Stimulated activated CD8-positive, alpha-beta memory T cell treated with anti-CD3 and anti-CD28 coated beads, Interleukin-7, amount 100 ng/mL, for 1 hour (primary cell): Measurements from ENCODE around the gene RAPGEF5.

ENCODE experiments used
- DNase-seq, 2 donors: peaks; one replicate each; pipeline ENCODE4 v3.0.0-alpha.2; 2020; ENCODE audit warnings: low read depth in 2 of 2

Gene RAPGEF5

DNA sequence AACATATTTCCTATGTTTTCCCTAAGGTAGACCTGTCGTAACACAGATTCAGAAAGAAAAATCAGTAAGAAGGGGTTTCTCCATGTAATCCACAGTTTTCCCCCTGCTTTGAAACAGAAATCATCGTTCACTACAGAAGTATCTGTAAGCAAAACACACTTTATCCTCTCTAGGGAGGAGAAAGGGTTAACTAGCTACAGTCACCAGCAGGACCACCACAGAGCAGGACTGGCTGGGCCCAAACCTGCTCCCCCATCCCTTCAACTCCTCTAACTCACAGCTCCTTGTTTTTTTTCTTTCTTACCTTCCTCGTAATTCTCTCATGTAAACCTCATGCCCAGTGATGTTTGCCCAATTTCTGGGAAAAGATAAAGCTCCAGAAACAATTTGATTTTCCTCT is 167.7 kb downstream of the RAPGEF5 start:
- DNase-seq: no peak

GRCh38 chr7:22187691-22188348 is 169.1 kb downstream of the RAPGEF5 start:
- no peak for DNase-seq

DNA sequence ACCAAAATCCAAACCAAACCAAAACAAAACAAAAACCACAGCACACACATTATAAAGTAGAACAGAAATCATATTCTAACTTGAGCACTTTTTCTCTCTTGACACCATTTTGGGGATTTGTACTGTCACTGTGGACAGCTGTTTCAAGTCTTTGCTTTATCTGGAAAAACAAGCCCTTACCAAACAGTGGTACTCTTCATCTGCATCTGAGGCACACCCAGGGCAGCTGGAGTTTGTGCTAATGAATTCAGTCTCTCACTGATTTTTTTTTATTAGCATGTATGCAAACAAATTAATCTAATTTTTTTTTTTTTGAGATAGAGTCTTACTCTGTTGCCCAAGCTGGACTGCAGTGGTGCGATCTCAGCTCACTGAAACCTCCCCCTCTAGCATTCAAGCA is 171.4 kb downstream of the RAPGEF5 start:
- no peak for DNase-seq

DNA sequence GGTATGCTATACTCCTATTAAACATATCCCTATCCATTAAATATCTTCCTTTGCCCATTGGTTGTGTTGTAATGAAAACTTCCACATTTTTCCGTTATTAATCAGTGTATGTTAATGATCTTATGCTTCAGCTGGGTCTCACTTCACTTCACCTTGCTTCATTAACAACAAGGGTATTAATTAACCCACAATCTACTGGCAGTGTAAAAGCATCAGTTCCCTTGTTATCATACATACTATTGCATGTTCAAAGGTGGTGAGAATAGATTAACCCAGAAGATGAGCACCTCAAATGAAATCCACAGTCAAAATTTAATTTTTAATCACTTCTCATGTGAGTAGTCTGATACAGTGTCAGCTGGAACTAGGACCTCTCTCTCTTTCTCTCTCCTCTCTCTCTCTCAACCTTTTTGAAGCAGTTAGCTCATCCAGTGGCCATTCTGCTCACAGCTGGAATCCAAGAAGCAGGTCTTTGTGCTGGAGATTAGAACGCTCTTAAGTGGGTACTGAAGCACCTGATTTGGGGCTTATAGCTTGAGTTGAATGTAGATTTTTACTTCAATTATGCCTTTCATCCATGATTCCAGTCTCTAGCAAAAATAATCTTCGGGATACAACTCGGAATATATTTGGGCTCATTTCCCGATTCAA is 172.3 kb downstream of the RAPGEF5 start:
- no peak for DNase-seq

DNA sequence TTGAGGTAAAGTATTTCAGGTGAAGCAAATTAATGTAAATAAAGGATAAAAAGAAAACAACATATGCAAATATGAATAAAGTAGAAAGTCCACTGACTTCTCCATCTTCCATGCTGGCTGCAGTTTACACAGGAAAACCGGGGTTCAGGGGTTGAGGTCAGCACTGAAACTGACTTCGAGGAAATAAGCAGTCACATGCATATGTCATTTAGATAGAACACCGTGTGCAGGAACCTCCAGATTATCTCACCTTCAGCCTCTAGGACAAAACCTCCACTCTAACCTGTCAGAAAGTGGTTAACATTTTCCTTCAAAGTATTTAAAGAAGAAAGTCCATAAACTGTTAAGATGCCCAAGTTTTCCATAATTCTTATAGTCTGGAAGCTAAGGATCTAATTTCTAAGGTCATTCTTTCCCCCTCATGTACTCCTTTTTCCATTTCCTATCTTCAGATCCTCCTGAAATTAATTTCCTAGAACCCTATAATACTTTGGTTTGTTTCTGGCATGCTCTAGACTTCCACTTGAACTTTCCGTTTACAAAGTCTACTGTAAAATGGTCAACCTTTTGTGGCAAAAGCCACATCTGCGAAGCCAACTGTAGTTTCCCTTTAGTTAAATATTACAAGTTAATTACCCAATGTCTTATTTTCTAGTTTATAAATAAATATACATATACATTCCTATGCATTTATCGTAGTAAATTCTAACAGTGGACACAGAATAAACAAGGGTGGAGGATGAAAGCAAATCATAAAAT is 173.3 kb downstream of the RAPGEF5 start:
- DNase-seq: no peak

DNA sequence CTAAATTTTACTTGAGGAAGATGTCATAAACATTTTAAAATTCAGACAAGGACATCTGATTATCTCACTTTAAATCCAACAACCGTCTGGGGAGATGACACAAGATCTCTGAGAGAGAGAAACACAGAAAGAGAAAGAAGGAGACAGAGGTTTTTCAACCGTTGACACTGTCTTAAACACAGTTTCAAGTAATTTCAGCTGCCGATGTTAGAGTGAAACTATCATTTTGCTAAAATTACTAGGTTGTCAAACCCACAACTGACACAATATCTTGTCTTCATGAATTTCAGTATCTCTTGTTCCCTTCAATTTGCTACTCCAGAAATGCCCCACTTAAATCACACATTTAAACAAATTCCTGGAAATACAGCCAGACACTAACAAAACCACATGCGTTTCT is 174.8 kb downstream of the RAPGEF5 start:
- DNase-seq: no peak

DNA sequence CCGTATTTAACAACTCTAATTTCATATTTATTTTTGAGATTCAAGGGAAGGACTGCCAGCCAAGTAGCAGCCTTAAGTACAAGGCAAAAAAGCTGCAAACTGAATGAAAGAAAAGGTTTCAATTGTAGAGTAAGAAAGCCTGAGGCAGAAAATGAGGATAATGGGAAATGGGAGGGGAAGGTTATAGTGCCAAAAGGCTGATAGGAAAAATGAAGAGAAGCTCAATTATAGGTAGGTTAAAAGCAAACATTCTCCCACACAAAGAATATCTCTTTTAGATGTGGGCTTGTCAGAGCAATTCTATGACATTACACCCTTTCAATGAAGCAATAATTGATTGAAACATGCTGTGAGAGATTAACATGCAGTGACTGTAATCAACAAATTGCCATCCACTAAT is 175.3 kb downstream of the RAPGEF5 start:
- no peak for DNase-seq

- DNase-seq: no peak
Measured at GRCh38 chr7:22179442-22179879, 177.5 kb downstream of the RAPGEF5 start.

DNA sequence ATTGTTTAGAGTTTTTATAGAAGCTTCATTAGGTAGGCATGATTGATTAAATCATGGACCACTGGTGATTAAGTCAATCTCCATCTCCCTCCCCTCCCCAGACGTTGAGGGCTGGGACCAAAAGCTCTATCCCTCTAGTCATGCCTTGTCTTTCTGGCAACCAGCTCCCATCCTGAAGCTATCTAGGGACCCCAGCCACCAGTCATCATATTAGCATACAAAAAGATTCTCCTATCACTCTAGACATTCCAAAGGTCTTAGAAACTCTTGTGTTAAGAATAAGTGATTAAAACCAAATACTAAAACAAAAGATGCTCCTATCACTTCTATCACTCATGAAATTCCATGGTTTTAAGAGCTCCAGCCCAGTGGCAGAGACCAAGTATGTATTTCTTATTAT is 178.2 kb downstream of the RAPGEF5 start:
- DNase-seq: no peak

DNA sequence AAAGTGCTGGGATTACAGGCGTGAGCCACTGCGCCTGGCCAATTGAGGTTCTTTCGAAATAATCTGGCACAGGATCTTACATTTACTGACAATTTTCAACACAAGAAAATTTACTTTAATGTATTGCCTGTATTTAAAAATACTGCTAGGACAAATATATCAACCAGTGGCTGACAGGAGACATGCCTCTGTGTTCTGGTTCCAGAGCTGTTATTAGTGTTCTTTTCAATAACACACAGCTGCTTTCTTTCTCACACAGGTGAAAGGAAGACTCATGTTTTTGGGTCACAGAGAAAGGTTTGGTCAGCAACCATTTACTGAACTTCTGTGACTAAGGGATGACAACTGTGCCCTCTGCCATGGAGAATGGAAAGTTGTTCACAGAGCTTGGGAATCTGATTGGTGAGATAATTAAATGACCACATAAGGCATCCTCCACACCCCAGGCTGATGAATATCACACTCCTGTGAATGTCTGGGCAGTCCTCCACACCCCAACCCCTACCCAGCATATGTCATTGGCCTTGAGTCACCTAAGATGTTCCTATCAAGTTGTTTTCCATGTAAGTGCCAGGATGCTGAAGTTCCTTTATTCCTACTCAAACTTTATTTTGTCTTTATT is 180.1 kb downstream of the RAPGEF5 start:
- DNase-seq: no peak

DNA sequence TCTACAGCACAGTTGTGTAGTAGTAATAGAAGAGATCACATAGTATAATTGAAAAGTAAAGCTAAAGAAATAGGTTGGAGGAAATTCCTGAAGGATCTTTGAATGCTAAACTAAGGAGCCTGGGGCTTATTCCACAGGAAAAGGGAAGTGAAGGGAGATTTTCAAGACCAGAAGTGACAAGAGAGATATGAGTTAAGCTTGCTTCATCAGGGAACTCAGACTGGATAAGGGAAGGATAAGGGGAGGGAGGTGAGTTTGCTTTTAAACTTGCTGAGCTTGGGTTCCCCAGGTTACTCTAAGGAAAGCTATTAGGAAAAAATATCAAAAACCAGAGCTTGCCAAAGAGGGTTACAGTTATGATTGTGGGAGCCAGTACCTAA is 182.4 kb downstream of the RAPGEF5 start:
- DNase-seq: no peak

DNA sequence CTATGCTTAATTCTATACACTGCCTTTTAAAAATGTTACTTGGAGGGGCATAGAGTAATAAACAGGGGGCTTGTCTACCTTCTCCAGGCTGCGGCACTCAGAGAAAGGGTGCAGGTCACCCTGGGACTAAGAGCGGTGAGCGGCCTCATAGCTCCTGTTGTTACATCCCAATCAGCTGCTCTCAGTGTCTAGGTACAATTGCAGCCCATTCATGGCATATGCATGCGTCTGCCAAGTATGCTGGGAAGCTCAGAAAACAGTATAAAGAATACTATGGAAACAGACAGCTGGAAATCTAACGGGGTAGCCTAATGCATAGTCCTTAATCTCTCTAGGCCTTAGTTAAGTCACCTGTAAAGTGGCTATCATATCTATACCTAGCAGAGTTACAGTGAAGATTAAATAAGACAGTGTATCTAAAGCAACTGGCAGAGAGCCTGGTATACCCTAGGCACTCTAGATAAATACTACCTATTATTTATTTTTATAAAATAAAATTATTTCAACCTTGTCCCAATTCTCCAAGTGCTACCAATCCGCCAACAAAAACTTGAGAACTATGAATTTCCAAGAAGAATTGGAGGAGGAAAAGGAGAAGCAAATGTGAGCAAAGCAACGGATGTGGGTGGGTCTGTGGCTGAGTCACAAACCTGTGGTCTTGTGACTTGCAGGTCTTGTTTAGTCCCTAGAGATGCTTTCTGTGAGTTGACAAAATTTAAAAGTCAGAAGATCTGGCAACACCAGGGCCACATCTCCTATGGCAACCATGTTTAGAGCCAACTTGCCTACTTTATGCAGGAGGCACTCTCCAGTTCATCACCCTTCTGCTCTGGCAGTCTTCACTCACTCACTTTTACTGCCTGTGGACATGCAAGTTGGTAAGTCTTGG is 183.0 kb downstream of the RAPGEF5 start:
- no peak for DNase-seq

DNA sequence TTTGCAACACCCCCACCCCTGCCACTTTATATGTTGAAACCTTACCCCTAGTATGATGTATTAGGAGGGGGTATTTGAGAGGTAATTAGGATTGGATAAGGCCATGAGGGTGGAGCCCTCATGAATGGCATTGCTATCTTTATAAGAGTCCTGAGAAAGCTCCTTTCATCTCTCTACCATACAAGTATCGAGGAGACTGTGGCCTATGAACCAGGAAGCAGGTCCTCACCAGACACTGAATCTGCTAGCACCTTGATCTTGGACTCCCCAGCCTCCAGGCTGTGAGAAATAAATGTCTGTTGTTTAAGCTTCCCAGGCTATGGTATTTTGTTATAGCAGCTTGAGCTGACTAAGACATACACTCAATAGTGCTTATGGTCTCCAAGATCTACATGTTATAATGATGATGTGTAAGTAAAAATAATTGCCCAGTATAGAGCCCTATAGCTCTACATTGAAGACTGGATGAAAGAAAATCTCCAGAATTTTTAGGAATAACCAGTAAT is 188.8 kb downstream of the RAPGEF5 start:
- DNase-seq: no peak

DNA sequence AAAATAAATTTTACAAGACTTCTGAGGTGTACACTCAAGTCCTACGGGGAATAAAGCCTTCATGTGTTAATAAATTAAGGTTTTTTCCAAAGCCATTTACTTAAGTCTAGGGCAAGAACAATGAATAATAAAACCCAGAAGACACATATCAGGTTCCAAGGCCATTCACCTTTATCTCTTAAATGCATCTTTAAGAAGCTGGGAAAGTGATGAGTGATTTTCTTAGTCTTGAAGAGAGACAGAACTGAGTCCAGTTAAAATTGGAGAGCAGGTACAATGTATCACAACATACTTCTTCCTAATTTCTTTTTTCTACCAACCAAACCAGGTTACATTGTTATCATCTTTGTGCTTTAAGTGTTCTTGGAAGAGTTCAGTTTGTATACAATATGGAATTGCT is 189.5 kb downstream of the RAPGEF5 start:
- no peak for DNase-seq

DNA sequence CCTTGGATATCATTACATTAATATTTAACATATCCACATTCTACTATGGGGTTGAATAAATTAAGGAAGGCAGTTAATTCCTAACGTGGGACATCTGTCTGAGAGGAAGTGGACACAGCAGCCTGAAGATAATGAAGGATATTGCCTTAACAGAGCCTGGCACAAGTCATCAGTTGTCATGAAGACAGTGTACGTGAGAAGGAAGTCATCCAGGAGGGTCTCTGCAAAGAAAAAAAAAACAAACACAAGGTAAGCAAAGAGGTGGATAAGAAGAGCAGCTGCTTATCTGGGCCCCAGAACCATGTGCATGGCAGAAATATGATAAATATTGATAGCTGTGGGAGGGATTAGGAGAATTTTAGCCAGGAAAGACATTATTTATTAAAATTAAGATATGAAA is 190.0 kb downstream of the RAPGEF5 start:
- no peak for DNase-seq

- DNase-seq: no peak
Measured at GRCh38 chr7:22159341-22159740, 197.6 kb downstream of the RAPGEF5 start.

DNA sequence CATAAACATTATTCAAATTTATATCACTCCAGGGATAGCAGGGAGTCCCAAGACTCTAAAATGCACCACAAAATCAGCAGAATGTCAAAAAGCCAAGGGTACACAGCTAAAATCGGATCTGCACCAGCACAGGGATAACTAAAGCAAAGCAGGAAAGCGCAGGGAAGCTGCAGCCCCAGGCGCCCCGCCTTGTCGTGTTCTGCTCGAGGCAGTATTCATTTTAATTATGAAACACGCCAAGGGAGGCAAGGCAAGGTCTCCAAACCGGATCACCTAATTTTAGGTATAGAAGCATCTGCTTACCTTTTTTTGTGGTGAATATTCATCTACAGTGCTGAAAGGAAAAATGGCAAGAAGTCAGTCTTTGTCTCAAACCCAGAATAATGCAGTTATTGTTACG is 199.4 kb downstream of the RAPGEF5 start:
- no peak for DNase-seq

- no peak for DNase-seq
Measured at GRCh38 chr7:22156205-22156604, 200.7 kb downstream of the RAPGEF5 start.

DNA sequence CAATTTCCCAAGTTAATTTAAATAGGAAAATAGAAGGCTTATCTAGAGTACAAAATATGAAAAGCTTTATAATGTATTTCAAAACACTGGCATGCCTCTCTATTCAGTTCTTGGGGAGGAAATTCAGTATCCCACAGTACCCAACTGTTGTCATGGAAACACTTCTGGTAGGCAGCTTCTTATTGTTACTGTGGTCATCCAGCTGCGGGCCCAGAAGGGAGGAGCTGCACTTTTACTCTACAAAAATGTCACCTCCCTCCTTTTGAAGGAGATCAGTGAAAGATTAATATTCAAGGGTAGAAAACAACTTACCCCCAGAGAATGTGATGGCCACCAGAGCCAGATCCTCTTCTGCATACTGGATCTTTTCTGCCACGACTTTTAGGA is 202.8 kb downstream of the RAPGEF5 start:
- DNase-seq: no peak

- DNase-seq: no peak
Measured at GRCh38 chr7:22153432-22154142, 203.4 kb downstream of the RAPGEF5 start.

GRCh38 chr7:22152690-22153089 is 204.3 kb downstream of the RAPGEF5 start:
- DNase-seq: no peak
